GM10266 (cell line): ENCODE data around the gene ACIN1.

Experiments used
- DNase-seq: peaks from one replicate; pipeline ENCODE4 v3.0.0; 2012; ENCODE audit errors: extremely low spot score
- CTCF ChIP-seq: IDR thresholded peaks from 2 replicates; pipeline ENCODE4 v1.5.1; 2012; ENCODE audit warnings: mild to moderate bottlenecking, low read depth; ENCODE audit not compliant: control insufficient read depth, insufficient read depth; ENCODE audit errors: missing control alignments

Gene ACIN1

GRCh38 chr14:23076785-23077408 is 18.0 kb downstream of the ACIN1 start:
- peak; percentile 52 for TF ChIP-seq CTCF
- no peak for DNase-seq

- no peak for TF ChIP-seq CTCF
- DNase-seq, result no peak
Measured at GRCh38 chr14:23074906-23075305, 20.0 kb downstream of the ACIN1 start.

GRCh38 chr14:23071921-23072539 is 22.9 kb downstream of the ACIN1 start:
- no peak for TF ChIP-seq CTCF
- DNase-seq, result no peak

- TF ChIP-seq CTCF, result no peak
- peak; percentile 86 for DNase-seq
Measured at GRCh38 chr14:23071244-23071920, 23.6 kb downstream of the ACIN1 start.

- no peak for DNase-seq
- peak; percentile 3 for TF ChIP-seq CTCF
Measured at GRCh38 chr14:23070262-23071129, 24.4 kb downstream of the ACIN1 start.

GRCh38 chr14:23069413-23069806 is 25.5 kb downstream of the ACIN1 start:
- no peak for DNase-seq
- TF ChIP-seq CTCF, result no peak
